COR-L47 (cell line): ENCODE results near the gene WFDC10B.
"Not testable (repeated sequence)": the region's sequence is repeated elsewhere in the genome, so short reads cannot be mapped to it uniquely, and the experiment has no call there.

ENCODE experiments used
- DNase-seq: peaks from one replicate; lab custom pipeline; 2025; lab: John Stamatoyannopoulos, UW

Gene WFDC10B

DNA sequence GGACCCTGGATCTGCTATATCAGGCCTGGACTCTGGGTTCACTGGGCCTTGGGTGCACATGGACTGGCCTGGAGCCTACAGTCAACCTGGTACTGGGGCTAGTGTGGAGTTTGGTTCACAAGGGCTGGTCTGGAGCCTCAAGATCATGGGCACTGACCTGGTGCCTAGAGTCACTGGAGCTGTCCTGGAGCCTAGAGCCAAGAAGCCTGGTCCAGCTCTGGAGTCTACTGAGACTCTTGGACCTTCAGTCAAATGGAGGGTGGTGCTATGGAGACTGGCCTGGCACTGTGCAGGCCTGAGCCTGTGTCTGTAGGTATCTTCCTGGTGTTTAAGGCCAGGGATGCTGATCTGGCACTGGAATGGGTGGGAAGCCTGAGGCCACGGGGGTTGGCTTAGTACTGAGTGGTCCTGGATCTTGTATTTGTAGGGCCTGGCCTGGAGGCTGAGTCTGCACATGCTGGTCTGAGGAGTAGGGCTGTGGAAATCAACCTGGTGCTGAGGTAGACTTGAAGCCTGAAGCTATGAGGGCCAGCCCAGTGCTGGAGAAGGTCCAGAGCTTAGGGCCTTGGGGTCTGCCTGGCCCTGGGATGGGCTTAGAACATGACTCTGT lies 57.3 kb downstream of the WFDC10B start:
- no peak for DNase-seq

DNA sequence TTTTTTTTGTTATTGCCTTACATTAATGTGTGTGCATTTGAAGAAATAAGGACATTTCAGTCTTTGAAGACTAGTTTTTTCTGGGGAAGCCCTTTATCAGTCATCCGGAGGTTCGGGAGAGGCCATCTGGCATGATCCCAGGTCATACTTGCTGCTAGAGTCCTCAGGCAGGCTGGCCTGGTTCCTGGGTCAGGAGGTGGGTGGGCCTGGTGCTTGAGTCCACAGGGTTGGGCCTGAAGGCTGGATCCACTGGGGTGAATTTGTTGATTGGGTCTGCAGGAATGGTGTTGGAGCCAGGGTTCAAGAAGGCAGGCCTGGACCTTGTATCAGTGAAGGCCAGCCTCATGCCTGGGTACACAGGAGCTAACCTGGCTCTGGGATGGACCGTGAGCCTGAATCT lies 57.9 kb downstream of the WFDC10B start:
- DNase-seq, result no peak

DNA sequence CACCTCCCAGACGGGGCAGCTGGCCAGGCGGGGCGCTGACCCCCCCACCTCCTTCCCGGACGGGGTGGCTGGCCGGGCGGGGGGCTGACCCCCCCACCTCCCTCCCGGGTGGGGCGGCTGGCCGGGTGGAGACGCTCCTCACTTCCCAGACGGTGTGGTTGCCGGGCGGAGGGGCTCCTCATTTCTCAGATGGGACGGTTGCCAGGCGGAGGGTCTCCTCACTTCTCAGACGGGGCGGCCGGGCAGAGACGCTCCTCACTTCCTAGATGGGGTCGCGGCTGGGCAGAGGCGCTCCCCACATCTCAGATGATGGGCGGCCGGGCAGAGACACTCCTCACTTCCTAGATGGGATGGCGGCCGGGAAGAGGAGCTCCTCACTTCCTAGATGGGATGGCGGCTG lies 59.0 kb downstream of the WFDC10B start:
- not testable (repeated sequence) for DNase-seq

DNA sequence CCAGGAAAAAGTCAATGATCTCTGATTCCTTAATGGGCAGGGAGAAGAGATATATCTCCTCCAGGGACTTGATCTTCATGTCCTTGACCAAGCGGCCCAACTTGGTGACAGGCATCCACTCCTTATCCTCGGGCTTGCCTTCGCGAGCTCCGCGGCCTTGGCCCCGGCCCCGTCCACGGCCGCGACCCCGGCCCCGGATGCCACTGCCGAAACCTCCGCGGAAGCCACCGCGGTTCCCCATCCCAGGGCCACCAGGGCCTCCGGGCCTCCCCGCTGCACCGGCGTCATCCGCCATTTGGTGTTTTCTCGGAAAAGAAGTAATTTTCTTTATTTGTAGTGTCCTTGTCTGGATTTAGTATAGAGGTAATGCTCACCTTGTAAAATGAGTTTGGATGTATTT lies 63.7 kb downstream of the WFDC10B start:
- DNase-seq, result not testable (repeated sequence)

DNA sequence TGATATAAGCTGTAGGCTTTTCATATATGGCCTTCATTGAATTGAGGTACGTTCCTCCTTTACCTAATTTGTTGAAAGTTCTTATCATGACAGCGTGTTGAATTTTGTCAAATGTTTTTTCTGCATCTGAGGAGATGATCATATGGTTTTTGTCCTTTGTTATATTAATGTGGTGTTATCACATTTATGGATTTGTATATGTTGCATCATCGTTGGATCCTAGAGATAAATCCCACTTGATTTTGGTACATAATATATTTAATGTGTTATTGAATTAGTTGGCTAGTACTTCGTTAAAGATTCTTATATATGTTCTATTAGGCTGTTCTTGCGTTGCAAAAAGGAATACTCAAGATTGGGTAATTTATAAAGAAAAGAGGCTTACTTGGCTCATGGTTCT lies 65.1 kb downstream of the WFDC10B start:
- DNase-seq, result no peak

DNA sequence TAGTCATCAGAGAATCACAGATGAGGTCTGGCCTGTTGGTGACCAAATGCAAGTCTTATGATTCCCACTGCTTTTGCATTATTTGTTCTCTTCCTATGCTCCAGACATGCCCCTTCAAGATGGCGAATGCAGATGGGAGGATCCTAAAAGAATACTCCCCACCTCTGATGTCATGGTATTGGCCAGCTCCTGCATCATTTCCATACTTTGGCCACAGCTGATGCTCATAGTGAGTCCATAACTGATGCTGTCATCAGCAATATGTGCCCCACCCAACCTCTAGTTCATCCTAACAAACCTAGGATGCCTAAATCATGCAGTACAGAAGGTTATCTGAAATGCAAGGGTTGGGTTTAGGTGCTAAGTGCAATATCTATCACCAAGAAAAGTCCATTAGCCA lies 68.3 kb downstream of the WFDC10B start:
- DNase-seq, result no peak
